Hematopoietic multipotent progenitor cell treated with erythropoietin and hydrocortisone succinate and interleukin-3 and kit ligand, for 6 days (in vitro differentiated cells): ENCODE measurements around the gene PLCD1.

ENCODE experiments used
- DNase-seq: peaks from one replicate; pipeline ENCODE4 v3.0.0-alpha.2; 2015

The PLCD1 gene

GRCh38 chr3:37957539-37957936, 71.9 kb downstream of the PLCD1 start:
- no peak for DNase-seq
